CD4-positive, alpha-beta T cell treated with Interleukin-6 at 100 ng/mL for 8 hours (primary cell): ENCODE results near the gene MAB21L4.

ENCODE experiments used
- DNase-seq: peaks from one replicate; pipeline ENCODE4 v3.0.0-alpha.2; 2020; ENCODE audit warnings: mixed read lengths, low spot score

The MAB21L4 gene

GRCh38 chr2:240925191-240925567, 29.2 kb upstream of the MAB21L4 start:
- DNase-seq, result no peak

DNA sequence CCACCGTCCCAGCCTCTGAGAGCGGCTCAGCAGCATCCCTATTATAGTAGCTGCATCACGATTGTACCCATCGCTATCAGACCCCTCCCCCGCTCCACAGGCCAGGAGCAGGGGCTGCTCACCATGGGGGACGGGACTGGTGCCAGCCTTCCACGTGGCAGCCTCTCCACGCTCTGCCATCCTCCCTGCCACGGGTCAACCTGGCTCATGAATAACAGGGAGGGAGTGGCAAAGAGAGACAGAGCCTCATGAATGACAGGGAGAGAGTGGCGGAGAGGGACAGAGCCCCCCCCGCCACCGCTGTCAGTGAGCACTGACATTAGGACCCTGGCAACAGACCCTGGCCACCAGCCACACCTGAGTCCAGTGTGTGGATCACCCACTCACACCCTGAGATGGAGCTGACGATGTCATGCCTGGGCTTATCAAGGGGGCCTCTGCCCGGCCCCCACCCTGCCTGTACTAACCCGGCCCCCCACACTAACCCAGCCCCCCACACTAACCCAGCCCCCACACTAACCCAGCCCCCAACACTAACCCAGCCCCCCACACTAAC, 27.1 kb upstream of the MAB21L4 start:
- DNase-seq, result no peak

DNA sequence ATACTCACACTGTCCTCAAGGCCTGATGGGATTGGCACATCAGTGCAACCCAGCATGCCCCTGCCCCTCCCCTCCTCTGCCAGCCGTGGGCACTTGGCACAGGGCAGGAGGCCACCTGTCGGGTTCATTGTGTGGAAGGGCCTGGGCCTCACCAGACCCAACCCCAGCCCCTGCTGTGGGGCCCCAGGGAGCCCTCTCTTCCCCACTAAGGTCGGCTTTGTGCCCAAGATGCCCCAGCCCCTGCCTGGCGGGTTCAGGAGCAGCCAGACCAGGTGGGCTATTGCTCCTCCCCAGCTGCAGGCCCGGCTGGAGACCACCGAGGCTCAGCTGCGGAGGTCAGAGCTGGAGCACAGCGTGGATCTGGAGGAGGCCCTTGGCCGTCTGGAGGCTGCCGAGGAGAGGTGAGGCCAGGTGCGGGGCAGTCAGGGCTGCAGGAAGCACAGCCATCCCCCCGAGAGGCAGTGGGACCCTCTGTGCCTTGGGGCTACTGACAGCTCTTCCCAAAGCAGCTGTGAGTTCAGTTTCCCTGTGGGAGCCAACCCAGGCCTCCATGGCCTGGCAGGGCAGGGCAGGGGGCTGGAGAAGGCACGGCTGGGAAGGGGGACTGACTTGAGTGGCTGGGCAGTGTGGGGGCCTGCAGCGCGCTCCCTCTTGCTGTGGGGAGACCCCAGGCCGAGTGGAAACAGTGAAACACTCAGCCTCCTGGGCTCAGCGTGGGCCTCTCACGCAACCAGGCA, 26.5 kb upstream of the MAB21L4 start:
- no peak for DNase-seq

DNA sequence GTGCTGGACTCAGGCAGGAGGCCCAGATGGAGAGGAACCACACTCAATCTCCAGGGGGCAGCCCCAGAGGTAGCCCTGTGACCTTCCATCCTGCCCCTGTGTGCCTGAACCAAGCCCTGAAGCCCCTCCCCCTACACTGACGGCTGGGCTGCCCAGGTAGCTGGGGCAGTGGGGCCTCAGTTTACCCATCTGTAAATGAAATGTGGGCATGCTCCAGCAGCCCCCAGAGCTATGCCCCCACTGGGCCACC, 26.0 kb upstream of the MAB21L4 start:
- DNase-seq, result no peak

GRCh38 chr2:240921311-240921994, 25.5 kb upstream of the MAB21L4 start:
- DNase-seq, result no peak

GRCh38 chr2:240920783-240921231, 24.9 kb upstream of the MAB21L4 start:
- DNase-seq, result no peak

DNA sequence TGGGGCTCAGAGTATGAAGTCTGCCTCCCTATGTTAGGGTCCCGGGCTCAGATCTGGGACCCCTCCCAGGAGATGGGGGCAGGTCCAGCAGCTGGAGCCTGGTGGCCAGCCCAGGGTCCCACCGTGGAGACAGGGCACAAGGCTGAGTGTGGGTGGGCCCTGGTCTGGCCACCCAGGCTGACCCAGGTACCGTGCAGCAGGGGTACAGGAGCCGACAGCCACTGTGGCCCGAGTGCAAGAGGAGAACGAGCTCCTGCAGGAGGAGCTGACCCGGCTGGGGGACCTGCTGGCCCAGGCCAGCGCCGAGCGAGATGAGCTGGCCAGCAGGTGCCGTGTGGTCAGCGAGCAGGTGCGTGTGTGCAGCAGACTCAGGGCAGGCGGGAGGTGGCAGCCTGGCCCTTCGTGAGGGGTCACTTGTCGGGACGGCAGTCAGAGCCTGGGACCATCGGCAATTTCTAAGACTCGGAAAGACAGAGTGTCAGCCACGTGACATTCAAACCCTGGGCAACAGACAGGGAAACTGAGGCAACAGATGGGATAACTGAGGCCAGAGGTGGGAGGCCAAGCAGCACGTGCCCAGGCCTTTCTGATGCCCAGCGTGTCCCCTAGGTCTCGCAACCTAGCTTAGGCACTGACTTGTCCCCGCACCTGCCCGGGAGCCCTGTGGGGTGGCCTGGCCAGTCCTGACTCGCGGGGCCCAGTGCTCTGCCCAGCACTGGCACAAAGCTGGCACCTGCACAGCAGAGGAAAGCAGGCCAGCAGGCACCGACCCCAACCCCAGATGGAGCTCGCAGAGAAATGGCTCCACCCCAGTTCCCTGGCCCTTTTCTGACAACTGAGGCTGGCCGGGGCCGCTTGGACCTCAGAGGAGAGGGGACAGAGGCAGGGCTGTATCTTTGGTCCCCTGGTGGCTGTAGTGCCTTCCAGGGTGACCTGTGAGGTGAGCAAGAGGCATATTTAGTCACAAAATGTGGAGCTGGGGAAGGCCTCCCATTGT, 24.1 kb upstream of the MAB21L4 start:
- no peak for DNase-seq

GRCh38 chr2:240919161-240919781, 23.3 kb upstream of the MAB21L4 start:
- DNase-seq, result no peak

DNA sequence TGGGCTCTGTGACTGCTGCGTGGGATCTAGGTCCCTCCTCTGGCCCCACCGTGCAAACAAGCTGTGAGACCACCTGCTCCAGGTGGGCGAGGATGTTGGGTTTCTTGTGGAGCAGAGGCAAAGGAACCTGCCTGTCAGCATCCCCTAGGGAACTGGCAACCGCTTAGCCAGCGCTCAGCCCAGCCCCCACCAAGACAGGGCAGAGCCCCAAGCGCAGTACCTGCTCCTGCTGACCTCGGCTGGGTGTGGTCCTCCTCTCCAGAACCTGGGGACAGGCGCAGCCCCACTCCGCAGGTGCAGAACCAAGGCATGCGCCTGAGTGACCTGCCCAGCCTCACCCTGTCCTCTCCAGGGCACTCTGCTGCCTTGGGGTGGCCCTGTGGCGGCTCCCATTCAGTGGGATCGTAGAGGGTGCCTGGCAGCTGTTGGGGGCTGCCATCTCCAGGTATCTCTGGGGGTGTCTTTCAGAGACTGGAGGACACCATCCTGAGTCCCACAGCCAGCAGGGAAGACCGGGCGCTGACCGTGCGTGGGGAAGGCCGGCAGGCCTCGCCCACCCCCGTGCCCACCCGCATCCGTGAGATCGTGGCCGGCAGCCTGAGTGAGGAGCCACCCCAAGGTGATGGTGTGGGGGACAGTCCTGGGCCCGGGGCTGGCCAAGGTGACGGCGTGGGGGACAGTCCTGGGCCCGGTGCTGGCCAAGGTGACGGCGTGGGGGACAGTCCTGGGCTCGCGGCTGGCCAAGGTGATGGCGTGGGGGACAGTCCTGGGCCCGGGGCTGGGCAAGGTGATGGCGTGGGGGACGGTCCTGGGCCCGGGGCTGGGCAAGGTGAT, 22.5 kb upstream of the MAB21L4 start:
- DNase-seq, result no peak

- DNase-seq, result no peak
These were observed 21.8 kb upstream of the MAB21L4 start for GRCh38 chr2:240917684-240918257.

DNA sequence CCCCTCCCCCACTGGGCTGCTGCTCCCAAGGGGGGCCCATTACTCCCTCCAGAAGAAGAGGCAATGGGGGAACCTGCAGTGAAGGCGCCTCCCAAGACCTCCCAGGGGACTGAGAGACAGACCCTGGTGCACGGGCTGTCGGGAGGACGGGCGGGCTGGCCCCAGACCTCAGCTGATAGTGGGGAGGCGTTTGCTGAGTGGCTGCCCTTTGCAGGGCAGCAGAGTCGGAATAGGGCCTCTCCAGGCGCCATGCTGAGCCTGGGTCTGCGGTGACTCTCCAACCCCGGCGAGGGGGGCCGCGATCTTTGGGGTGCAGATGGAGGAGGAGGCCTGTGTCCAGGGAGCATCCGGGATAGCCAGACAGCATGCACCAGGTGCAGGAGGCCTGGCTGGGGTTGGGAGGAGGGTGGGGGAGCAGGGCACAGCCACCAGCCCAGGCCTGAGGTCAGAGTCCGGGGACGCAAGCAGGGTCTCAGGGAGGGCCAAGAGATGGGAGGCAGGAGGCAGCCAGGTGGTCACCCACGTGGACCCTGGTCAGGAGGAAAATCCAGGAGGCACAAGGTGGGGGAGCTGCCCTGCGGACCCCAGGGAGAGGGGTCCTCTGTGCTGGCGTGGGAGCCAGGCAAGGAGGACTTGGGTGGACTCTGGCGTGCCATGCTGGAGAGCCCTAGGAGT, 21.2 kb upstream of the MAB21L4 start:
- DNase-seq, result no peak

- DNase-seq, result no peak
These were observed 20.6 kb upstream of the MAB21L4 start for GRCh38 chr2:240916571-240917008.

- no peak for DNase-seq
These were observed 19.8 kb upstream of the MAB21L4 start for GRCh38 chr2:240915526-240916341.

GRCh38 chr2:240914645-240915525, 18.9 kb upstream of the MAB21L4 start:
- no peak for DNase-seq

DNA sequence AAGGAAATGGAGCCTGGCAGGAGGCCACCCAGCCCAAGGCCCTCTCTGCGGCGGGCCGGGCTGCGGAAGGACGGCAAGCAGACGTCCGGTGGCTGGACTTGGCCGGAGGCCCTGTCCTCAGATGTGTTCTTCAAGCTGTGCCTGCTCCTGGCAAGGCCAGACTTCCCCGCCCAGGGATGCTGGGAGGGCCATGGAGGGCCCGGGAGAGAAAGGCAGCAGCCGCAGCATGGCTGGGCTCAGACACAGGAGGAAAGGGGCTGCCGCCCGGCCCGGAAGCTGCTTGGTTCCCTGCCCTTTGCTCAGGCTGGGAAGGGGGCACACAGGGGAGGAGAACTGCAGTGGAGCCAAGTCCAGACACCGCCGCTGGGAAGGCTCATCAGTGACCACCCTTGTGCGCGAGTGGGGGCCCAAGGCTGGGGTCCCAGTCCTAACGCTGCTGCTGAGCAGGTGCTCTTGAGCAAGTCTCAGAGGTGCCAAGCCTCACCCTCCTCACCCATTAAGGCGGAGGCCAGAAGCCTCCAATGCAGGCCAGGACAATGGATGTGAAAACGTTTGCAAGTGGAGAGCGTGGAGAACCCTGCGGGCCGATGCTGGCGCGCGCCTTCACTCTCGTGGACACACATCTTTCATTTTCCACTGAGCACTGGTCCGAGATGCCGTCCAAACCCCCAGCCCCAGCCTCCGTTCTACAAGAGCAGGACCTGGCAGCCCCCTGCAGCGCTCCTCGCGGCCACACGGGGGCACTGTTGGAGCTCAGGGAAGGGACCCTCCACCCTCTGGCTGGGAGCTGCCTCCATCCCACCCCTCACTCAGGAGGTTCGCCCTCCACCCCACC, 18.1 kb upstream of the MAB21L4 start:
- DNase-seq, result peak; percentile 50

DNA sequence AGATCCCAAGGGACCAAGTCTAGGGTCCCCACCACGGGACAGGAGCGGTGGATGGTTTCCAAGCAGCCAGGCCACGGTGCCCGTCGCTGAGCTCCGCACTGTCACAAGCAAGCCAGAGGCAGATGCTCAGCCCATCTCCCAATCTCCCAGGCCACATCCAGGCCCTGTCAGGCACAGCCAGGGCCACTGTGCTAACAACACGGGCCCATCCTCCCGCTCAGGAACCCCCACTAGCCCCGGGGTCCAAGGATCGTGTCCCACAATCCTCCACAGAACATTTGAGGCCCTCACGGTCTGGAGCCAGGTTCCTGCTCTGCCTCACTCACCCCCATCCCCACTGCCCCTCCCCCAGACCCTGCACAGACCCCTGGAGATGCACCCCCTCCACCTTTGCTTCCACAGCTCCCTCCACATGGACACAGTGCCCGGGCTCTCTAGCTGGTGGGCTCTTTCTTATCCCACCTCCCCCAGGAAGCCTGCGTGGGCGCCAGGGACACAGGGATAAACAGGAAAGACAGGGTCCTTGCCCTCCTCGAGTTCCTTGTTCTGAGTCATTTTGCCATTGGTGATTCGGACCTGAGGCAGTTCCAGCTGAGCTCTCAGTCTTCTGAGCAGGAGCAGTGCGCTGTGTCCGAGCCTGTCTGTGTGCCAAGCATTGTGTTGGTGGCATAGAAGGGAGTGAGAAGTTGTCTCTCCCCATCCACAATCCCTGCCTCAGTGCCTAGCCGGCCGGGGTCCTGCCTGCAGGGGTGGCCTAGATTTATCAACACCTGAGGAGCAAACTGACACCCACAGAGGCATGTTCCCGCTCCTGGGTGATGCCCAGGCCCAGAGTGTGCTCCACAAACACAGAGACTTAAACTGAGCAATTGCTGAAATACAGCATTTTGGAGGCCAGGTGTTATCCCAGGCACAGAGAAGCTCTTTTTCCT, 17.2 kb upstream of the MAB21L4 start:
- DNase-seq, result no peak
